ENCODE measurements around the gene EIF3F.

Gene EIF3F

DNA sequence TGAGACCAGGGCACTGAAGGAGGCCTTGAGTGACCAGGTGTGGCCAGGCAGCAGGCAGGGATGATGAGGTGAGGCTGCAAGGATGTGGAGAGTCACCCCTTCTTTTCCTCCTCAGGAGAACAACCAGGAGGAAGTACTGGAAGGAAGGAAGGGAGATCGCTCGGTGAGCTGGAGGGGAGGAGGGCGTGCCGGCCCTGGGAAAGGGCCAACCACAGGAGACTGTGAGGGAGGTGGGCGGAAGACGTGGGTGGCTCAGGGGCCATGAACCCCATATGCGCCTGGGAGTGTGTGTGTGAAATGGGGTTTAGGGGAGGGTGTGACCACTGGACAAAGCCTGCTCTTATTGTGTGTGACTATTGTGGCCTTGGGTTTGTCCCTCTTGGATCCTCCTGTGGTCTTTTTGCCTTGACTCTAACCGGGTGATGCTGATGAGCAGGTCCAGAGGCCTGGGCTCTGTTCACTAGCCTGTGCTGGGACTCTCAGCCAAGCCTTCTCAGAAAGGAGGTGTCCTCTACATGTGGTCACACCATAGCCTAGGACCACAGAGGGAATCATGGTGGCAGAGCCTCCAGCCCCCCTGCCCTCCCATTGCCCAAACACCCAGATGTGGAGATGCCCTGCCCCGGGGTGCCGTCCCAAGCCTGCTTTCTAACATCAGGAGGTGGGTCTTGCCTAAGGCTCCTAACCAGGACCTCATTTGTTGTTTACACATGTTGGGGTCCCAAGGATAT, 52.6 kb downstream of the EIF3F start:
- no peak for DNase-seq

GRCh38 chr11:8040261-8040920, 53.3 kb downstream of the EIF3F start:
- DNase-seq, result no peak

DNA sequence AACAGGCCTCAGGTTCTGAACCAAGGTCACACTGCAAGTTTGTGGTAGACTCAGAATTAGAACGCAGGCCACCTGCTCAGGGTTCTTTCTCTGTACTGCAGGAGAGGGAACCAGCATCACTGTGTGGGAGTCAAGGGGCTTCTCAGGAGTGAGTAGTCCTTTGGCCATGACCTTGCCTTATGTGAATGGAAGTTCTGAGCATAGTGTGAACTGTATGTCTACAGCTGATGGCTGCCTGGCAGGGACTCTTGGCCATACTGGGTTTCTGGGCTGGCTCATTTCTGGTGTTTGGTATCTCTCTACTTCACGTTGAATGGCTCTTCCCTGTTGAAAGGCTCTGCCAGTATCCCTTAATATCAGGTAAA, 53.8 kb downstream of the EIF3F start:
- no peak for DNase-seq

- no peak for DNase-seq
Measured at GRCh38 chr11:8041576-8041975, 54.4 kb downstream of the EIF3F start.

- DNase-seq, result no peak
Measured at GRCh38 chr11:8043756-8044155, 56.6 kb downstream of the EIF3F start.

DNA sequence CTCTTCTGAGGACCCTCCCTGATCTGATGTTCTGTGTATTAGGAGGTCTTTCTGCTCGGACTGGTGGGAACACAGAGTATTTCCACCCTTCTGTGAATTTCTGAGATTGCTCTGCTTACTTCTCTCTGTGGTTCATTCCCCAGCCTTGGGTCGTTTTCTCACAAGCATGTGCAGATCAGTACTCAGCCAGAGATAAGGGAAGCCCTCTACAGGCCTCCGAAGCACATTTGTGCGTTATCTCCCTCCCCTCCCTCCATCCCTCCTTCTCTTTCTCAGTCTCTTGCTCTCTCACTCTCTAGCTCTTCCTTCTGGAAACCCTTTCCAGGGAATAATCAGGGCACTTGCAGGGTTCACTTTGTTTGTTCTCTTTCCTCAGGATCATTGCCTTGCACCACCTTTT, 58.7 kb downstream of the EIF3F start:
- DNase-seq, result no peak

DNA sequence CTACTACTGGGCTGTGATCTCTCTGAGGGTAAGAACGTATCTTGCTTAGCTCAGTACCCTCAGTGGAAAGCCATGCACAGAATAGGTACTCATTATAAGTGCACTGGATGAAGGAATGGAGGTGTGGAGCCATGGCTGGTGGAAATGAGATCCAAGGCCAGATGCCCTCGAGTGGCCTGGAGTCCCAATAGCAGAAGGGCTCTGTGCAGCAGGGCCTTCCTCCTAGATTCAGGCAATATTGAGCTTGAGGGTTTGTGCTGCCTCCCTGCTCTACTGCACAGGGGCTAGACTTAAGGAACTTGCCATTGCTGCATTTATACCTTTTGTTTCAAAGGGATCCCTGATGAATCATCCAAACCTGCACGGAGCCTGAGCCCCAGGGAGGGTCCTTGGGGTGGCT, 60.2 kb downstream of the EIF3F start:
- DNase-seq, result no peak

GRCh38 chr11:8049084-8049483, 61.9 kb downstream of the EIF3F start:
- no peak for DNase-seq

All from hypothalamus (tissue), 51 donors.